Pons (tissue), 1 donor: ENCODE measurements around the gene PPP1R1C.
A peak's percentile ranks its signal among the peaks of the same experiment; 100 is the strongest.

ENCODE experiments used
- DNase-seq: peaks from one replicate; pipeline ENCODE4 v3.0.0-alpha.2; 2016; ENCODE audit warnings: low spot score

Gene PPP1R1C

DNA sequence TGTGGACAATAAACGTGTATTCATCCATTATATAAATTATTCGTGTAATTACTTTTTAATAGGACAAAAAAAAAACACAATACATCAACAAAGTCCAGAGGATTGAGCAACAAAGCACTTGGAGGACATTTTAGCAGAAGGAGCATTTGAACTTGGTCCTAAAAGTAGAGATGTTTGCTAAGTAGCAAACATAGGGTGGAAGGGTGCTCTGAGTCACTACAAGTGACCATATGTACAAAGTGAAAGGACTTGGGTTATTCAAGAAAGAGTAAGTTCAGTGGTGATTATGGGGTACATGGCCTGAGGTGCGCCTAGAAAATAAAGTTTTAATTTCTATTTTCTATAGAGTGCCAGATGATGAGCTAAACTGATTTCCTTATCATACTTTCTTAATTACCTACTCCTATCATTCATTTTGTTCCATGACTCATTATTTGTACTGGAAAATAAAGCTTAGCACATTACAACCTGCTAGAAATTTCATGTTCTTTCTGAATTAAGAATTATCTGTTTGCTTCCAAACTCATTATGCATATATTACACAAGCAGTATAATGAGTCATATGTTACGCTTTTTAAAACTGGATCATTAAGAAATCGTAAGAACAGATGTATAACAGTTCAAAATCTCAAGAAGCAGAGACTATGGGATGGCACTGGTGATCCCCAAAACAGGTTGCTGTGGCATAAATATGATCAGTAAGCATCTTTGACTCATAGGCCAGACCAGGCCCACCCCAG, 13.1 kb upstream of the PPP1R1C start:
- DNase-seq, result no peak

DNA sequence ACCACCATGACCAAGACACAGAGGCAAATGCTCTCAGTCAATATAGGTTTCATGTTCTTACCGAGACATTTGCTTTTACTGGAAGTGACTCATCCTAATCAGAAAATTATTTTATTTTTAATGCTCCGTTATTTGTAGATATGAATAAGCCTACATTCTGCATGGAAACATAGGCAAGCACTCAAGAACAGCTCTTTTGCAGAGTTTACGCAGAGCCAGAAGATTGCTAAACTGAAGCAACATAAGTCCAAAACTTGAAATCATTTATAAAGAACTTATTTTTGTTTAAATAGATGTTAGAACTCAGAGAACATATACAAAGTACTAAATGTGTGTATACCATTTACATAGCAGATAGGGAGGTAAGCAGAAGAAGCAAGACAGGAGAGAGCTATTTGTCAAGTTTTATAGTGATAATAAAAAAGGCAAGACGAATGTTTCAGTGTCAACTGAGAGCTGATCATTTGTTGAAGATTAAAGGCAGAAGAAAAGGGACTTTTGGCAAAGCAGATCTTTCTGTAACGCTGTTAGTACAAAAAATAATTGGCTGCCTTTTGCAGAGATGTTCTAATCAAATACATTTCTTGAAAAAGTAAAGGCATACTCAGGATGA, 12.4 kb upstream of the PPP1R1C start:
- no peak for DNase-seq

DNA sequence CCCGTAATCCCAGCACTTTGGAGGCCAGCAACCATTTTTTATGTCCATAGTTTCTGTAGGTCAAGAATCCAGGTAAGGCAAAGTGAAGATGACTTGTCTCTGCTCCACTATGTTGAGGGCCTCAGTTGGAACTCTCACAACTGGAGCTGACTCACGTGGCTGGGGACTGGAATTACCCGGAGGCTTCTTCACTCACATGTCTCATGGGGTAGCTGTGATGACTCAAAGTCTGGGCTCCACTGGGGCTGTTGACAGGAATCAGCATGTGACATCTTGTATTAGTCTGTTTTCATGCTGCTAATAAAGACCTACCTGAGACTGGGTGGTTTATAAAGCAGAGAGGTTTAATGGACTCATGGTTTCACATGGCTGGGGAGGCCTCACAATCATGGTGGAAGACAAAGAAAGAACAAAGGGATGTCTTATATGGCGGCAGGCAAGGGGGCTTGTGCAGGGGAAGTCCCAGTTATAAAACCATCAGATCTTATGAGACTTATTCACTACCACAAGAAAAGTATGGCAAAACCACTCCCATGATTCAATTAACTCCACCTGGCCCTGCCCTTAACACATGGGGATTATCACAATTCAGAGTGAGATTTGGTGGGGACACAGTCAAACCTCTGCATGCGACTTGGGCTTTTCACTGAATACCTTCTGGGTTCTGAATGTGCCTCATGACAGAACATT, 7.8 kb upstream of the PPP1R1C start:
- DNase-seq, result no peak

DNA sequence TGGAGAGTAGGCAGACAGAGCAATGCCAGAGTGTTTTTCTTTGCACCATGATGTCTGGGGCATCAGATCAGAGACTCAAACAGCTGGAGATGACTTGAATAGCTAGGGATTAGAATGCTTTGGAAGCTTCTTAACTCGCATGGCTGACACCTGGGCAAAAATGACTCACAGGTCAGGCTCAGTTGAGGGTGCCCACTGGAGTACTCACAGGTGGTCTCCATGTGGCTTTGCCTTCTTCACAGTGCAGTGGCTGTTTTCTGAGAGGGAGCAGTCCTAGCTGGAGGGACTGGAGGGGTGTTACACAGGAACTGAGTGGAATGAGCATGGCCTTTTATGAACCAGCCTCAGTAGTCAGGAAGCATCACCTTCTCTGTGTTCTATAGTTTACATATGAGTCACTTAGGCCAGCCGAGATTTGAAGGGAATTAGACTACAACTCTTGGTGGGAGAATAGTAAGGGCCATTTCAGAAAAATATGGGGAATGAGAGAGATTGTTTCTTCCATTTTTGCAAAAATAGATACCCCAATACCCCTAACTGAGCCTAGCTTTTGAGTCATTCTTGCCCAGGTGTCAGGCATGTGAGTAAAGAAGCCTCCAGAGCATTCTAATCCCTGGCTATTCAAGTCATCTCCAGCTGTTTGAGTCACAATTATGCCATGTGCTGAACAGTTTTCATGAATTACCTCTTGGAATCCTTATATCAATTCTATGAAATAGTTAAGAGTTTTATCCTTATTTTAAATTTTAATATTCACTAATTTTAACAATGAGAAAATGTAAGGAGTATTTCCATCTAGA, 7.1 kb upstream of the PPP1R1C start:
- no peak for DNase-seq

DNA sequence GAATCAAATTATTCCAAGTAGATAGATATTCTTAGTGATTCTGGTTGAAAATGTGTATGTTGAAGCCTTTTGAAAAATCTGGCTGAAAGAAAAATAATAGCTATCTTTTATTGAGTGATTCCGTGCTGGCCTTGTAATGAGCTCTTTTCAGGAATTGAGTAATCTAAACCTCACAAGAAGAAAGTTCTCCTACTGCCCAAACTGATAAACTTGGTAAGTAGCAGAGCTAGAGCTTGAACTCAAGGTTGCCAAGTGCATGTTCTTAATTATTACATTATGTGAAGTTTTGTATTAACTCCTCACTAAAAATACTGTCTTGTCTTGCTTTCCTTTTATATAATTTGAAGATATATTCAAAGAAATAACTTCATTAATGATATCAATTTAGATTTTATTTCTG, 1.6 kb upstream of the PPP1R1C start:
- no peak for DNase-seq

DNA sequence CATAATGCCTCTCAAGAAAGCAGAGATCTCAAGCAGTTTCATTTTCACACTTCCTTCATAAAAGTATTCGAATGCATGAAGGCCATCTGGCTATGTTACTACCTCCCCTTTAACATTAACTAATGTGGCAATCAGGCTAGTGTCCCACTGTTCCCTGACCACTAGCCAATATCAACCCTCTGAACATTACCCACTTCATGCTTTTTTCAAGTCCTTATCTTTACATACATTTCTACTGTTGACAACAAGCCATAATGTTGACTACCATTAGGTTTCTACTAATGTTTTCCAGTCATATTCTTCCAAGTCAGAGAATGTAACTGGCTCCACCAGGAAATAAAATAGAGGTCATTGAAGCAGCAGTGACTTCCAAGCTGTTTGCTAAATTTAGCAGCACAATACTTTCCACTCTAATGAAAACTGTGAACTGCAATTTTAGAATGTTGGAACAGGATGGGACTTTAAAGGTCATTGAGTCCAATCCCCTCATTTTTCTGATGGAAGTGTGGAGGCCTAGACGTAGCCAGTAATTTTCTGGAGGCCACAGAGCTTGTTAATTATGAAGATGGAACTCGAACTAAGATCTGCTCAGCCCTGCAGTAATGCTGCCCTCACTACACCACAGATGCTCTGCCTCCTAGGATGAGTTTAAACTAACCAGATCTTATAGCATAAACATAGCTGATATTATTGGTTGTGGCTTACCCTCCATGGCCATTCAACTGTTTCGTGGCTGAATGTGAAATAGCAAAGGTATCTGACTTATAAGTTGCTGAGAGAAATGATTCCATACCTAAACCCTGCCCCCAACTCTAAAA, 630 bp upstream of the PPP1R1C start:
- DNase-seq, result peak; percentile 11

DNA sequence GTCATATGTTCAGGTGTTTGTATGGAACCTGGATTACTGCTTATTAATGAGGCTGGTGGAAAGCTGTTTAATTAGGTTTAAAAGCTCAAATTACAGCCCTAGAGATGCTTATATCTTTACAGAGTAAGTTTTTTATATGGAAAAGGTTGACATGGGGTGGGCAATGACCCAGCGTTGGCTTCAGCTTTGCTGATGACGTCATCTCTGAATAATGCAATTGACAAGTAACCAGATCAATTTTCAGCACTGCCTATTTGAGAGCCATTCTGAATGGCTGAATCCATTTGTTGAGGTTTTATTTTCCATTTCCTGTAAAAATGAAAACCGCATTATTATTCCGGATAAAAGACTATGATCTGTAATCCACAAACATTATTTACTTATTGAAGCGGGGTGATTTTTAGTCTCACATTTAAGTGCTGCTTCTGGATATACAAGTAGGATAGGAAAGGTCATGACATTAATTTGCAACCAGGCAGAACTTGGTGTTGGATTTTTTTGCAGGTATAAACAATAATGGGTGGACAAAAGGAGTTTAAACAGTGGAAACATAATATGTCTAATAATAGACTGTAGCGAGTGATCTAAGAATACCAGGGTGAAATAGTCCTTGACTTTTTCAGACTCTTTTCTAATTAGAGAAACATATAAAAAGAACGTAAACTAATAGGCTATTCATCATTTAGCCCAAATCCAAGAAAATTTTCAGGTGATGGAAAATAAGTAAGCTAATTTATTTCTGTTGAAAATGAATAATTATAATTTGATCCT, 2.7 kb downstream of the PPP1R1C start:
- no peak for DNase-seq

DNA sequence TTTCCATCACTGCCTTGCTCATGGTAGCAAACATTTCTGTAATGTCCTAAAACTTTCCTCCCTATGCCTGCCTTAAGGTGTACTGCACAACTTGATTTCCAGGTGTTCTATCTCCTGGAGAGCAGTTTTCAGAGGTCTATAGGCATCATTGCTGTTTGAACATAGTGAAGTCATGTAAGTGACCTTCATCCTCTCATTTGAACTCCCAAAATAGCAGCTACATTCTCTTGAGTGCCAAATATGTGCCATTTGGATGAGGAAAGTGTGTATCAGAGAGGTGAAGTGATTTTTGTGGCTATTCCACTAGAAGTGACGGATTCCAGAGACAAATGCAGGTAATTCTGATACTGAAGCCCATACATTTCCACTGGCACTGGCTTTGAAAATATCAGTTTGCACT, 3.4 kb downstream of the PPP1R1C start:
- no peak for DNase-seq

DNA sequence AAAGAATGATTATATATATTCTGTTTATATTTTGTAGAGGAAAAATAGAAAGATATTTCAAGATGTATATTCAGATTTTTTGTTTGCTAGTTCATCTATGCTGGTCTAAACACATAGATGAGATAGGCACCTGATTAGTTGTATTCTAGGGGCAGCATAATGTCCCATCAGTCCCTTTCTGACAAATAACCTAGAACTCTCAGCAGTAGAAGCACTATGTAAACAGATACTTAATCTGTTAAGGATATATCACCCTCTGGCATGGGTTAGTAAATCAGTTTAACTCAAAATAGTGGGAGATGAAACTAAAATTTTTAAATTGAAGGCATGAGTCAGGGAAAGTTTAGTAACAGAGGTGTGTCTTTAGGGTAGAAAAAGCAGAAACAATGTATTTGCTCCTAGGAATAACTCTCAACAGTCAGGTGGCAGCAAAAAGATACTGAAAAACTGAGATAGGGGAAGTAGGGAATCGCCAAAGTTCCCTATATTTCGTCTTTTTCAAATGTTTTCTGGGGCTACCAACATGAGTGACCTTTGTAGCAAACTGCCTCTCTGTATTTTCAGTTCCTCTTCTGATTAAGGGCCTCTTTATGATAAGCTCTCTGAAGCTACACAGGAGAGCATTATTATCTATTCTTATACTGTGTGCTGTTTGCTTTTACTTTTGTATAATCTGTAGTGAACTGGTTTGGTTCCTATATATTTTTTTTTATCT, 5.7 kb downstream of the PPP1R1C start:
- DNase-seq, result peak; percentile 67

DNA sequence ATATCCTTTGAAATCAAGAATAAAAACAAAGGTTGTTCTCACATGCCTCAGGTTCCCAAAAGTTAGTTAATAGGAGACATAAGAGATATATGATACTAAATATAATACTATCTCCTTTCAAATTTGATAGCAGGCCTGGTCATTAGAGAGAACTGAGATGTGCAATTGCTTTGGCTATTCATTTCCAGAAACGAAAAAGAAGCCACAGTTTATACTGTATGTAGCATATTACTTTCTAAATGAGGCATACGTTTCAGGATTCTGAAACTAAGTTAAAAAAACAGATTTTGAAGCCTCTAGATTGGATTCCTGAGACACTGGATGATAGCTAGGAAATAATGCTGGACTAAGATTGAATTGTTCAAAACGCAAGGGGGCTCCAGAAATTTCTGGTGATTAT, 7.1 kb downstream of the PPP1R1C start:
- DNase-seq, result no peak

DNA sequence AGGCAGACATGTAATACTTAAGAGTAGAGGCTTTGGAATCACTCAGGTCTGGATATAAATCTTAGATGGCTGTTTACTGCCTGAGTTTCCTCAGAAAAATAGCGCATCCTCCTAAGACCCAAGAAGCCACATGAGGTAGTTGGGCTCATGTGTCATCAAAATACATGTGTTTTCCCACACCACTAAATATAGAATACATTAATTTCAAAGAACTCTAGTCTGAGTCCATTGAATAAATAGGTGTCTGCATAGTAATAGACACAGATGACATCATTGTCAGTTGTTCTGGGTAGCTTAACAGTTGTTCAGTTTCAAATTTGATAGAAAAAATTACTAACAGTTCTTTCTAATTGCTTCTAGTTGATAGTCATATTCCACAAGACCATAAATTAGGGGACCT, 9.6 kb downstream of the PPP1R1C start:
- DNase-seq, result no peak

DNA sequence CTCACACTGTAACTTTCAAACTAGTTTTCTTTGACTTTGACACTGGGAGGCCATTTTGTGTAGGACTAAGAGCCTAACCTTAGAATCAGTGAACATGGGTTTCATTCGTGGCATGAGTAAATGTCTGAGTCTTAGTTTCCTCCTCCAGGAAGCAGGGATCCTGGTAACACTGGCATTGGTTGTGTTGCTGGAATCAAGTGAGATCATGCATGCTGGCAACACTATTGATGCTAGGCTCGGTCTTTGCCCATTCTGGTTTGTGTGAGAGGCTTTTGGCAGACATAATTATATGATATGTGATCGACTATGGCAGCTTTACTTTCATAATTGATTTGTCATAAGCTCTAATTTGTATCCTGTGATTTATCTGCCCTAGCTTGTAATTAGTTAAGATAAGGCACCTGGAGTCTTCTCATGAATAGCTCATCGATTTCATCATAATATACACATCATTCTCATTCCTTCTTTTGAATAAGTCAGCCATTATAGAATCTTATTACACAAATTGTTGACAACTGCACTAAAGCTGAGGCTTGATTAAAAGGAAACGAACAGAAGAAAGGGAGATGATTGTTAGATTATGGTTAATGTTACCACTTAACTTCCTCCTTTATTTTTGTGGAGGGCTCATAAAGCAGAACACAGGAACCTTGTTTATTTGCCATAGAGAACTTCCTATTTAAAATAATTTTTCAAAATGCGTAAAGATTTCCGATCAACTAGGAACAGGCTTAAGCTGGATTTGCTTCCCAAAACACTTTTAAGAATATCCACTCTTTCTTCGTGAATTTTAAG, 12.6 kb downstream of the PPP1R1C start:
- no peak for DNase-seq

DNA sequence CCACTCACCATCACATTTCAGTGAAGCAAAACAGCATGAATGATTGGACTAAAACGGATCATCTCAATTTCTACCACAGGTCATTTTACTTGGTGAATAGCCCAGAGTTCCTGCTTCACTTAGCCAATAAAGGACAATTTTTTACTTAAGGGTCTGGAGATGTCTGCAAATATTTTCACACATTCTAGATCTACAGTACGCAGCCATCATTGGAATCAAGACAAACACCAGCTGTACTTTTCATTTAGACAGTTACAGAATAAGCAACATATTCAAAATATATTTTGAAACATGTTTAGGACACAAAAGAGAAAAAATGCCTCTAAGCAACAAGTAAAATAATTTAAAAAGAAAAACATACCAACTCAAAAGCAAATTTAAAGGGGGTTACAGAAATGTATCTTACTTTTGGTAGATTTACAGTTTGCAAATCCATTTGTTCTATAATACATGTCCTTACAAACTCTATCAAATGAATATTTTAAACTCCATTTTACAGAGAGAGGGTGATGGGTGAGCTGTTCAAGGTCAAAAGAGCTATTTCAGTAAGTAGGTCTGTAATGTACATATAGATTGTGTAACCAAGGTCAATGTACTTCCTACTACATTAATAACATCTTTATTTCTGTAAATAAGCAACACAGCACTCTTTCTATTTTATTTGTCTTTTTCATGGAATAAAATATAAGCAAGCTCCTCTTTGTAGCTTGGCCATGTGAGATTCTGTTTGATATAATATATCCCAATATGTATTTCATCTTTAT, 13.4 kb downstream of the PPP1R1C start:
- DNase-seq, result no peak

DNA sequence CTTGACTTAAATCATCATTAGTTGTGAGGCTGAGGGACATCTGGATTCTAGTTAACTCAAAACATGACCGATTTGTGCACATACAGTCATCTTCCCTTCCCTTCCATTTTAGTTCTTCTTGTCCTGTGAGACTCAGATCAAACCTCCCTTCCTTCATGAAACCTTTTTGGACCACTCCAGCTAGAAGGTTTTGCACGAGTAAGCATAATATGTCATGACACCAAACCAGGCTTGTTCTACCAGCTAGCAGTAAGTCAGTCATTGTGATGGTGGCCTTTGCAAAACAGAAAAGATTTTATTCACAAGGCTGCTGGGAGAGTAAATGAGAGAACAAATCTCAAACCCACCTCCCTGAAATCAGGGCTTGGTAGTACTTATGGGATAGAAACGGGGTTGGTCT, 14.3 kb downstream of the PPP1R1C start:
- DNase-seq, result no peak

DNA sequence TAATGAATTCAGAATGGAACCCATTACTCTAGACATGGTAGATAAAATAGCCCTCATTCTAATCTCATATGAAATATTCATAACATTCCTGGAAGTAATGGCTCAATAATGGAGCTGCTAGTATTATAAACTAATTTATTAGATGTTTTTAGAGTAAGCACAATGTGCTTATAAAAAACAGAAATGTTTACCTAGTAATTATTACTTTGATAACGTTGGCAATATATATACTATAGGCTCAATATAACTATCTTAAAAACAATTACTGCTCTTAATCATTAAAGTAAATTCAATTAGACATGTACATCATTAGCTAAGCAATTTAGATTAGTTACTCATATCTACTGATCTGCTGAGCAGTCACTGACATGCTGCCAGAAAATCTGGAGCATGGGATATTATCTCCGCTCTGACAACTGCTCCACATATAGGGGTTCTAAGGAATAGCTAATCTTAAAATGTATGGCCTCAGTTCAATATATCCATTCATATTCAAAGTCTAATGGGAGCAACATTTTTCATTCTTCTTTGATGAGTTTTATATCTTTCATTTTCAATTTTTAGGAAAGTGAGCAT, 19.4 kb downstream of the PPP1R1C start:
- DNase-seq, result no peak

DNA sequence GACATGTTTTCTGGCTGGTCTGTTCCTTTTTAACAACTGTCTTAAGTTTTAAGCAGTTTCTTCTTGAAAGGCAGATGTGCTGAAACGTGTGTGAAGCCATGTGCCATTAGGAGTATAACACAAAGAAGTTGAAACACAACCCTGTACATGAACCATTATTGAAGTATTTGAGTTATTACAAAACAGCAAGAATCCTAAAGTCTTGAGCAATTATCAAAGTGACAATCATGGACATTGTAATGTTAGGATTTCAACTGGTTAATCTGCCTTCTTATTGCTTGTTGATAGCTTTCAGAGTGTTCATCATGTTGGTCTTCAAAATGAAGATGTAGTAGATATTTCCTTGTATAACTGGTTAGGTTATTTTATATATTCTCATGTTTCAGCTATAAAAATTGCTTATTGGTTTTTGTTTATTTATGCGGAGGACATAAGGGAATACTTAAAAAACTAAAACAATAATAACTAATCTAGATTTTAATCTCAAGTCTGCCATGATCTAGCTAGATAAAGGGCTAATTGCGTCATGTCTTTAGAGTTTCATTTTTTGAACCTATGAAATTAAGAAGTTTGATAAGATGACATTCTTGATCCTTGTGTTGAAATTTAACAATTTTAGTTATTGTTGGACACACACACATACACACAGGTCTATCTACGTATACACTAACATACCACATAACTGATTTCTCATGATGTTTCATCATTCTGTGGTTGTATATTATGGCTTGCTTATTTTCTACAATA, 21.1 kb downstream of the PPP1R1C start:
- no peak for DNase-seq

DNA sequence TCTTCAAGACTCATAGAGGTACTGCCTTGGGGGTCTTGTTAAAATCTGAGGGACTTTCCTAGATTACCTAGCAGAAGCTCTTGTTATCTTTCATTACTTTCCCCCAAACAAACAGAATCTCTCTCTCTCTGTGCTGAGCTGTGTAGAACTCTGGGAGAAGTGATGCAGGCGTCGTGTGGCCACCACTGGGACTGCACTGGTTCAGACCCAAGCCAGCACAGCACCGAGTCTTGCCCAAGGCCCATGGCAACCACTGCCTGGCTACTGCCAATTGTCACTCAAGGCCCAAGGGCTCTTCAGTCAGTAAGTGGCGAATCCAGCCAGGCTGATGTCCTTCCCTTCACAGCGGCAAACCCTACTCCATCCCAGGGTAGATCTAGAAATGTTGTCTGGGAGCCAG, 28.6 kb downstream of the PPP1R1C start:
- DNase-seq, result no peak
